ENCODE data around the gene OR13A1.
"Not testable (repeated sequence)": the region's sequence is repeated elsewhere in the genome, so short reads cannot be mapped to it uniquely, and the experiment has no call there.

The OR13A1 gene

DNA sequence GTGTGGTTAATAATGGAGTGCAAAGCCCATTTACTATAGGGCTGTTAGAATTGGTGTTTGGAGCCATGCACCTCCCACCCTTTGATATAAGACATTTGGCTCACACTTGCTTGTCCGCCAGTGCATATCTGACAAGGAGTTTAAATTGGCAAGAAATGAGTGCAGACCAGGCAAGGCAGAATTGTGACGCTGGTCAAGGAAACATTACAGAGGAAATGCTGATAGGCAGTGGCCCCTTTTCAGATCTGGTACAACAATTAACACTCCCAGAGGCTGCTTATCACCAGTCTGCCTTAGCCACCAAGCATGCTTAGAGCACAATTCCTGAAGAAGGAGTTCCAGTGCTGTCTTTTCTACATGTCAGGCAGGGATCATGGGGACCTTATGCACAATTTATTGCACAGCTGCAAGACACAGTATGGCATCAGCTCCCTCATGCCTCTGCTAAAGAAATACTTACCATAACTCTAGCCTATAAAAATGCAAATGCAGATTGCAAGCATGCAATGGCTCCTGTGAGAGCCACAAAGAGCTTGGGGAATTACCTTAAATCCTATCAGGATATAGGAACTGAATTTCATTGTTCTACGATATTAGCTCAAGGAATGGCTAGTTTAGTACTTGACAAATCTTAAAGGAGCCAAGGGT, 35.2 kb downstream of the OR13A1 start:
- DNase-seq = no peak

DNA sequence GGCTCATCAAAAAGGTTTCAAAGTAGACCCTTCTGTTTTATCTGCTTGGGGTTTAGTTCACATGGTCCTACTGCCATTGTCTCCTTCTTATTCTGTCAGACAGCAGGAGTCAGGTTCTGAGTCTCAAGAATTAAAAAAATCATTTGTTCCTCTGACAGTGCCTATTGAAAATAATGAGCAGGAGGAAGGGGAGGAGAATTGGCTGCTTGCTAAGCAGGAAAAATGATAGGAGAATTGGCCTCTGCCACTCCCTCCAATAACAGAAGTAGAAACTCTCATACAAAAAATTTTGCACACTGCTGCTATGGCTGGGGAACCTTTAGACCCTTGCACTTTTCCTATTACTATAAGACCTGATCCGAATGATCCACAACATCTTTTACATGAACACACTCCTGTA, 35.7 kb downstream of the OR13A1 start:
- no peak for DNase-seq

DNA sequence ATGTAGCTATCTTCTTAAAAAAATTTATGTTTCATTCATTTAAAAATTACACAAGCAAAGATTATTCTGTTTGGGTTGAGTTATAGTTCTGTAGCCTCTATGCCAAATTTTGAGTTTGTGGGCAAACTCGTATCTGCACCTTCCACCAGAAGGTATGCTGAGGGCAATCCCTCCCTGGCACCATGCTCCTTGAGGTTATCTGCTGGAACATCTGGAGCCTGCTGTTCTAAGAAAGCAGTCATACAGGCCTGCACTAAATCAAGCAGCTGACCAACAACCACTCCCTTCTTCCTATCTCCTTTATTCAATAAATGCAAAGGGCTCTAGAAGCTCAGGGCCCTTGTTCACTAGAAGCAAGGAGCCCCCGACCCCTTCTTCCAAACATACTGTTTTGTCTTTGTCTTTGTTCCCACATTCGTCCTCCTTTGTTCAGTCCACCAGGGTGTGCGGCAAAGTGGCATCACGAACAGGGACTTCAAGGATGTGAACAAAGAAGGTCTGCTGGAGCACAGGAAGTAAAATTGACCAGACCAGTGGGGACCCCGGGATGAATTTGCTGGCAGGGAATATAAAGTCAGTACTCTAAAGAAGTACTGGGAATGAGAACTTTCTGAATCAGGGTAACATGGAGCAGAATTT, 36.4 kb downstream of the OR13A1 start:
- DNase-seq = no peak

DNA sequence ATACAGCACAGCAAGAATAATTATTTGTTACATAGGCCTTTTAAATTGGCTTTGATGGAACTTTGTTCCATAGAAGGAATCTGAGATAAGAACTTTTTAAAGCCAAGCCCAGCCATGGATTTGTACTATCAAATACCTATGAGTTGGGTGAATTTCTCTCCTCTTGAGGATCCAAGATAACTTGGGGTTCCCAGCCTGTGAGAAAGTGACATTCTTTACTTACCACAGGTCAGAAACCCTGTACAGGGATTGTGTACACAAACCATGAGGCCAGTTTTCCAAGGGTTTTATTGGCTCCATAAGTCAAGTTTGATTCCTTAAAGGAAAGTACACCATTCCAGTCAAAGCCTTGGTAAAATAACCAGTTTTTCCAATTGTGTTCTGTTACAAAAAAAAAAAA, 39.3 kb downstream of the OR13A1 start:
- DNase-seq = not testable (repeated sequence)

DNA sequence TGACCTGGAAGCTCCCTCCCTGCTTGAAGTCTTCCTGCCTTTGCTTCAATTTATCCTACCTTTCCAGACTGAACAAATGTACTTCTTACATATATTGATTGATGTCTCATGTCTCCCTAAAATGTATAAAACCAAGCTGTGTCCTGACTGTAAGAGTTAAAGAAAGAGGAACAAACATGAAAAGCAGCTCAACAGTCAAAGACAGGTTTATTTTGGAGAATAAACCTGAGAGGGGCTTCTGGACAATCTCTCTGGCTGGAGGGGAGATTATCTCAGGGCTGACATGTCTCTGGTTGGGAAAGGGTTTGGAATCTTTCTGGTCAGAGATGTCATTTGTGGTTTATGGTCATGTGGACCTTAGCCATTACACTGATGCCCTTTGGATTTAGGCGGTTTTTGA, 41.0 kb downstream of the OR13A1 start:
- DNase-seq = no peak

DNA sequence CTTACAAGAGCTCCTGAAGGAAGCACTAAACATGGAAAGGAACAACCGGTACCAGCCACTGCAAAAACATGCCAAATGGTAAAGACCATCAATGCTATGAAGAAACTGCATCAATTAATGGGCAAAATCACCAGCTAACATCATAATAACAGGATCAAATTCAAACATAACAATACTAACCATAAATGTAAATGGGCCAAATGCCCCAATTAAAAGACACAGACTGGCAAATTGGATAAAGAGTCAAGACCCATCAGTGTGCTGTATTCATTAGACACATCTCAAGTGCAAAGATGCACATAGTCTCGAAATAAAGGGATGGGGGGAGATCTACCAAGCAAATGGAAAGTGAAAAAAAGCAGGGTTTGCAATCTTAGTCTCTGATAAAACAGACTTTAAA, 47.6 kb downstream of the OR13A1 start:
- not testable (repeated sequence) for DNase-seq

DNA sequence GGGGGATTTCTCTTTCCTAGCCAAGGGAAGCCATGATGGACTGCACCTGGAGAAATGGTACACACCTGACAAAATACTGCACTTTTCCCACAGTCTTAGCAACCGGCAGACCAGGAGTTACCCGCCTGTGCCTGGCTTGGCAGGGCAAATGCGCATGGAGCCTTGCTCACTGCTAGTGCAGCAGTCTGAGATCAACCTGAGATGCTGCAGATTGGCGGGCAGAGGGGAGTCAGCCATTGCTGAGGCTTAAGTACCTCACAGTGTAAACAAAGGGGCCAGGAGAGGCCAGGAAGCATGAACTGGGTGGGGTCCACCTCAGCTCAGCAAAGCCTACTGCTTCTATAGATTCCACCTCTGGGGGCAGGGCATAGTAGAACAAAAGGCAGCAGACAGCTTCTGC, 49.4 kb downstream of the OR13A1 start:
- DNase-seq = no peak

DNA sequence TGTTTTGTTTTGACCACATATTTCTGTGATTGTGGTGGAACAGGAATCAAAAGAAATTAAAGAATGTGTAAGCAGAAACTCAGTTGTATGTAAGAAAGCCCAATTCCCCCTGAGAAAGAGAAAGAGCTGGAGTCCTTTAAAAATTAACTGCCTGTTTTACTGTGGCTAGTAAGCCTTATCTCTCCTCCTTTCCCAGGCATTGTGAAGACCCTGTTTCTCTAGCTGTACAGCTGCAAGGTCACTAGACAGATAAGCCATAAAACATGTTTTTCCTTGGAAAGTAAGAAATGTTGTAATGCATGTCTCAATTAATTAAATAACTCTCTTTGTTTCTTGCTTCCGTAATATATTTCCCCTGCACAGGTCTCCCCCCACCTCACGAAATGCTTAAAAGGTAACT, 53.5 kb downstream of the OR13A1 start:
- DNase-seq = no peak

DNA sequence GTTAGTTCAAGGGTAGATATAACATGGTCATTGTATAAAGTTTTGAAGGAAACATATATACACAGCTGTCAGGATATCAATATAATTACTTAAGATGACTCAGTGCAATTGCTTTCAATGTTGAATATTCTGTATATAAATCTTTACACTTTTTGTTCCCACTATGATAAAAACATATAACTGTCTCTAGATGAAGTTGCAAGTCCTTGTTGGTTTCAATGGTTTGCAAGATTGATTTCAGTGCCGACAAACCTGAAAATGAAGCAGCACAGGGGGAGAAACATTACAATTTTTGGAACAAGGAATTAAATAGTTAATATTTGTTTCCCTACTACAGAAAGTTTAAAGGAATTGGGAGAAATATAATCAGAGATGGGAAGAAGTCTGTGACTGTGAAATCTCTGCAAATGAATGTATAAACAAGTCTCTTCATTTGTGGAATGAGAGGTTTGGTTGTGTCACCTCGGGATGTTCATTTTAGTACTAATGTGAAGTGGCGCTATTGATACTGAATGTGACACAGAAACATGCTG, 54.1 kb downstream of the OR13A1 start:
- no peak for DNase-seq

DNA sequence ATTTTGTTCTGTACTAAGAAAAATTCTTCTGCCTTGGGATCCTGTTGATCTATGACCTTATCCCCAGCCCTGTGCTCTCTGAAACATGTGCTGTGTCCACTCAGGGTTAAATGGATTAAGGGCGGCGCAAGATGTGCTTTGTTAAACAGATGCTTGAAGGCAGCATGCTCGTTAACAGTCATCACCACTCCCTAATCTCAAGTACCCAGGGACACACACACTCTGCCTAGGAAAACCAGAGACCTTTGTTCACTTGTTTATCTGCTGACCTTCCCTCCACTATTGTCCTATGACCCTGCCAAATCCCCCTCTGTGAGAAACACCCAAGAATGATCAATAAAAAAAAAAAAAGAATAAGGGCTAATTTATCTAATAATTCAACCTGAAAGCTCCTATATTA, 54.8 kb downstream of the OR13A1 start:
- DNase-seq = not testable (repeated sequence)

DNA sequence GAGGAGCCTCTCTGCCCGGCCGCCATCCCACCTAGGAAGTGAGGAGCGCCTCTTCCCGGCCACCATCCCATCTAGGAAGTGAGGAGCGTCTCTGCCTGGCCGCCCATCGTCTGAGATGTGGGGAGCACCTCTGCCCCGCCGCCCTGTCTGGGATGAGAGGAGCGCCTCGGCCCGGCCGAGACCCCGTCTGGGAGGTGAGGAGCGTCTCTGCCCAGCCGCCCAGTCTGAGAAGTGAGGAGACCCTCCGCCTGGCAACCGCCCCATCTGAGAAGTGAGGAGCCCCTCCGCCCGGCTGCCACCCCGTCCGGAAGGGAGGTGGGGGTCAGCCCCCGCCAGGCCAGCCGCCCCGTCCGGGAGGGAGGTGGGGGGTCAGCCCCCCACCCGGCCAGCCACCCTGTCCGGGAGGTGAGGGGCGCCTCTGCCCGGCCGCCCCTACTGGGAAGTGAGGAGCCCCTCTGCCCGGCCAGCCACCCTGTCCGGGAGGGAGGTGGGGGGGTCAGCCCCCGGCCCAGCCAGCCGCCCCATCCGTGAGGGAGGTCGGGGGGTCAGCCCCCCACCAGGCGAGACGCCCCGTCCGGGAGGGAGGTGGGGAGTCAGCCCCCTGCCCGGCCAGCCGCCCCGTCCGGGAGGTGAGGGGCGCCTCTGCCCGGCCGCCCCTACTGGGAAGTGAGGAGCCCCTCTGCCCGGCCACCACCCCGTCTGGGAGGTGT, 55.5 kb downstream of the OR13A1 start:
- not testable (repeated sequence) for DNase-seq

DNA sequence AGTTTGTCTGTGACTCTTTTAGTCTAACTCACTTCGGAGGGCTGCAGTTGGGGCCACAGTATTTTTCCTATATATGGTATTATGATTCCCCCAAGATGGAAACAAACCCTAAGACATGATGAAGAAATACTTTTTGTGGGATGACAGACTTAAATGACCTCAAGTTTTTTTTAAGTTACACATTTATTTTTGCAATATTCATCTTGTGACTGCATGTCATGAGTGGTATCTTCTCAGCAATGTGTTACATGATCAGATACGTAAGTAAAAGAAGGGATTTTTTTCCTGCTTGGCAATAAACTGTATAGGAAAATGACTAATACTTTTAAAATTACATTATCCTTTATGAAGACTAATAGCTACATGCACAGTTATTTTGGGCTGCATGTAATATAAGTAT, 57.8 kb downstream of the OR13A1 start:
- no peak for DNase-seq

DNA sequence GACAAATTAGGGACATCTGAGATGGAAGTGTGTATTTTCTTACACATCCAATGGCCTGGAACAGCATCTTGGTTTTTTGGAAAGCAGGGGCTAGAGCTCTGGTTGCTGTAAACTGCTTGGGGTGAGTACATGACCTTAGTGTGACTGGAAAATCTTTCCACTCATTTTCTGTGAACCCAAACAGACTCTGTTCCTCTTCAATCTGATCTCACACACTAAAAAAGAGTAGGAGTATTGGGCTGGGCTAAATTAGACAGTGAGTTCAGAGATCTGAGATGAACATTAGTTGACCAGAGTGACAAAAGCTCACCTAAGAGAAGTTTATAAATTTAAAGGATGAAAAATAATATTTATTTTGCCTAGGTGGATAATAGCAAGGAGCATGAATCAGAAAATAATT, 59.2 kb downstream of the OR13A1 start:
- no peak for DNase-seq

DNA sequence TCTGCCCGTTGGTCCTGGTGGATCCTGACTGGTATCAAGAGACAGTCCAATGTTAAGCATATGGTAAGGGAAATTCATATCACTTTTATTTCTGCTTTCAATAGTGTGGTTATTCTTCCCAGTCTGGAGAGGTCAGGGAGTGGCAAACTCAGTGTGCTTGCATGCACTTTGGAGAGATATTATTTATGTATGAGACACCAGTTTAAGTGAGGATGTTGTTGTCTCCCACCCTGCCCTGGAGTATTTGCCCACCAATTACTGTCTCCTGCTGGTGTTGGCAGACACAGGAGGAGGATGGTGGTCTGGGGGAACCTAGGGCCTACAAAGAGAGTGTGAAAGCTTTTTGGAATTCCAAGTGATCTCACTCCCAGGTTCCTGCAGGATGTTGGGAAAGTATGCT, 59.7 kb downstream of the OR13A1 start:
- DNase-seq = no peak

DNA sequence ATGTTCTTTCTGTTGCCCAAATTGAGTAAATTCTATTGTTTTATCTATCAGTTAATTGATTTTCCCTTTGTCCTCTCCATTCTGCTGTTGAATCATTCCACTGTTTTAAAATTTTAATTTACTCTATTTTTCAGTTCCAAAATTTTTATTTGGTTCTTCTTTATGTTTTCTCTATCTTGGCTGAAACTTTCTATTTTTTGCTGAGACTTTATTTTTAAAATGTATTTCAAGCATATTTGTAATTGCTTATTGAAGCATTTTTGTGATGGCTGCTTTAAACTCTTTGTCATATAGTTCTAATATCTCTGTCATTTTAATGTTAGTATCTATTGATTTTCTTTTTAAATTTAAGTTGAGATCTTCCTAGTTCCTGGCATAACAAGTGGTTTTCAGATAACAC, 60.5 kb downstream of the OR13A1 start:
- DNase-seq = no peak

DNA sequence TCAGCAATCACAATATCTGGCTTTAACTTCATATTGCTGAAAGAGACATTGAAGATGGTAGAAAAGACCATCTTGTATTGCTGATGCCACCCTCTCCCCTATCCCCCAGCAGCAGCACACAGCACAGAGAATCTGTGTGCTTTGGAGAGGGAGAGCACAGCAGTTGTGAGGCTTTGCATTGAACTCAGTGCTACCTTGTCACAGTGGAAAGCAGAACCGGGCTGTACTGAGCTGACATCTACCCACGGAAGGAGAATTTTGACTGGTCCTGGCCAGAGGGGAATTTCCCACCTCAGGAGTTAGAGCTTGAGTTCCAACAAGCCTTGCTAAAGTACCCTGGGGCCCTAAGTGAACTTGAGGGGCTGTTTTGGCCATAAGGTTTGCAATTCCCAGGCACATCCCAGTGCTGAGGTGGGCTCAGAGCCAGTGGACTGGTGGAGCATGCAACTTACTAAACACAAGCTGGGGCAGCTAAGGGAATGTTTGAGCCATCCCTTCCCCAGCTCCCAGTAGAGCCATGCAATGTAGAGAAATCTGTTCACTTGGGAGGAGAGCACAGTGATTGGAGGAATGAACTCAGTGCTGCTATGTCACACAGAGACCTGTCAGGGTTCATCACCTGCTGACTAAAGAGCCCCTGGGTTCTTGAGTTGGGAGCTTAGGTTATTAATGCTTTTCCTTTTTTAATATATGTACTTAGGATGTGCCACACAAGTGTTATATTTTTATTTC, 62.1 kb downstream of the OR13A1 start:
- DNase-seq = no peak

Data from NCI-H446 treated with DMSO at 0.1 percent for 48 hours (cell line).